Measurements from ENCODE around the gene PTPRT.

Gene PTPRT

DNA sequence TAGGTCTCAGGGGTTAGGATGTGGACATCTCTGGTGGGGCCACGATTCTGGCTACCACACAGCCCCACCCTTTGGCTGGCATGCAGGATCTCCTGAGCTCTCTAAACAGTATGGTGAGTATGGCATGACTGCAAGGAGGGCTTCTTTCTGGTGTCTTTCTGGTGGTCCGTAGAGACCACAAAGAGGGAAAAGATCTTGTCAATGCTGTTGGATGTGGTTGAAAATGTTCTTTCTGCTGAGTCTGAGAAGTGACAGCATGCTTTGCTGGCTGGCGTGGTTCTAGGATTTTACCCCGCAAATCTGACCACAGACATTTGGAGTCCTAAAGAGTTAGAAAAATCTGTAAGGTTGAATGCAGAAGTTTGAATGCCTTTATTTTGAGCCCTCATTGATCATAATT lies 1096.7 kb downstream of the PTPRT start:
- DNase-seq (ENCODE audit: low read depth in 2 of 3, low spot score in 1 of 3) = no peak

DNA sequence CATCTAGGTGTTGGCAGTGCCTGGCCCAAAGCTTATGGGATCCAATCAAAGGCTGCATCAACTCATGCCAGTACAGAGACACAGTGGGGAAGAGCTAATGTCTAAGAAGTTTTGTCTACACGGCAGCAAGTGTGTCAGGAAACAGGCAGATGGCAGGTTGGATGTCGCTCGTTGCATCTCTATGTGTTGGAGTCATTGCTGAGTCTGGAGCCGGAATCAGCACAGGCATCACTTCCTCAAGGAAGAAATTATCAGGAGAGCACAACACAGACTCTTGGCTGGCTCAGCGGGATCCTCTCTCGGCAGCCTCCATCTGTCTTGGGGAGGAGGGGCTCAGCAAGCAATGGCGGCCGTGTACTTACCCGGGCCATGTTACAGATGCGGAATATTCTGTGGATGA lies 1104.3 kb downstream of the PTPRT start:
- DNase-seq (ENCODE audit: low read depth in 2 of 3, low spot score in 1 of 3) = no peak

DNA sequence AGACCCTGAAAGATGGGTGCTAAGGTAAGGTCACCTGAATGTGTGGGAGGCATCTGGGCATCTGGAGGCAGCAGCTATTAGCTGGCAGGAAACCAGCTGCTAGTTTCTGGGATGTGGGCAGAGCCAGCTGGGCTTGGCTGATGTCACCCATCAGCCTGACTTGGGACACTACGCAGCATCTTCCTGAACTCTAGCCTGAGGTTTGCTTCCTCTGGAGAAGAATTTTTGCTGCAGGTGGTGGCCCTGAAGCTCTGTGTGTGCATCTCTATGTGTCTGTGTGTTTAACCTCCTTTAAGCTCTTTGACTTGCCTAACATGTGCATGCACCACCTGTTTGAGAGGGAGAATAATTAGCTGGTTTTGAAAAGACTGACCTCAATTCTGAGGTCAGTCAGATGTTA lies 1106.4 kb downstream of the PTPRT start:
- no peak for DNase-seq (ENCODE audit: low read depth in 2 of 3, low spot score in 1 of 3)

- DNase-seq (ENCODE audit: low read depth in 2 of 3, low spot score in 1 of 3) = no peak
These were observed 1107.1 kb downstream of the PTPRT start for GRCh38 chr20:42082611-42083010.

DNA sequence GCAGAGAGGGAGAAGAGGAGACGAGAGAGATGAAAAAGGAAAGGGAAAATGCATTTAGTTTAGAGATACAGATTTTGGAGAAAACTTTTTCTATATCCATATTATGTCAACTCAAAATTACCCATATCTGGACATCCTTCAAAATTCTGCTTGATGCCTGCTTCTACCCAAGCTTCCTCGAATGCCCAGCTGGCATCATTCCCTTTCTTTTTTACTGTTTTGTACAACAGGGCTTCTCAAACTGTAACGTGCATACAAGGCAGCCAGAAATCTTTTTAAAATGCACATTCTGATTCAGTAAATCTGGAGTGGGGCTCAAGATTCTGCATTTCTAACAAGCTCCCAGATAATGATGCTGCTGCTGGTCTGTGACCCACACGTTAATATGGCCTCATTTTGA lies 1108.8 kb downstream of the PTPRT start:
- no peak for DNase-seq (ENCODE audit: low read depth in 2 of 3, low spot score in 1 of 3)

GRCh38 chr20:42074944-42075343 lies 1114.8 kb downstream of the PTPRT start:
- no peak for DNase-seq (ENCODE audit: low read depth in 2 of 3, low spot score in 1 of 3)

- DNase-seq (ENCODE audit: low read depth in 2 of 3, low spot score in 1 of 3) = no peak
These were observed 1122.1 kb downstream of the PTPRT start for GRCh38 chr20:42067596-42067995.

- no peak for DNase-seq (ENCODE audit: low read depth in 2 of 3, low spot score in 1 of 3)
These were observed 1122.5 kb downstream of the PTPRT start for GRCh38 chr20:42067174-42067573.

GRCh38 chr20:42063141-42063540 lies 1126.6 kb downstream of the PTPRT start:
- no peak for DNase-seq (ENCODE audit: low read depth in 2 of 3, low spot score in 1 of 3)

DNA sequence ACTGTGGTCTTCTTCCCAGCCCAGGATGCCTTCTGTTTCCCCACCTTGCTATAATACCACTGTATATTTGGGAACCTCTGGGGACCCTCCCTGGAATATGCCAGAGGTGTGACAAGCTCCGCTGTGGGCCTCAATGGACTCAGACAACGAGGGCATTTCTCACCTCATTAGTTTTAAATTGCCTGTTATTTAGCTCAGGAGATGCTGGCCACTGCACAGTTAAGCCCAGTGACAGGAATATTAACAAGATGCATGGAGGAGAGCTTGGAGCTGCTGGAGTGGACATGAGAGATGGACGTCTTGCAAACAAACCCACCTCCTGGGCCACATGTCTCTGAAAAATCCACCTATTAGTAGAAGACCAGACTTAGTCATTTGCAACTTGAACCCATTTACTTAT lies 1136.4 kb downstream of the PTPRT start:
- no peak for DNase-seq (ENCODE audit: low read depth in 2 of 3, low spot score in 1 of 3)

DNA sequence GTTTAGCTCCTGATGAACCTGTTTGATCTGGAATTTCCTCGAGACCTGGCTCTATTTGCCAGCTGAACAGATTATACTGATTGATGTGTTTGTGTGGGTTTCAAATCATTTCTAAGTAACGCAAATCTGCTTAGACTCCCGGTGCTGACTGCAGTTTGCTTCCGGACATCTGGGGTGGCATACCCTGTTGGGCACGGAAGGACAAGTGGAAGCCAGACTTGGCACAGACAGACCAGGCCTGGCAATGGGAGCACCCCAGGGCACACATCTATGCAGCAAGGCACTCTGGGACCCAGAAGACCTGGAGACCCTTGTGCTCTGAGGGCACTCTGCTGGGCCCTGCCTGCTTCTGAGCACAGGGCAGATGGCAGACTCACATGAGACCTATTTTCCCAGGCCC lies 1137.8 kb downstream of the PTPRT start:
- DNase-seq (ENCODE audit: low read depth in 2 of 3, low spot score in 1 of 3) = no peak

DNA sequence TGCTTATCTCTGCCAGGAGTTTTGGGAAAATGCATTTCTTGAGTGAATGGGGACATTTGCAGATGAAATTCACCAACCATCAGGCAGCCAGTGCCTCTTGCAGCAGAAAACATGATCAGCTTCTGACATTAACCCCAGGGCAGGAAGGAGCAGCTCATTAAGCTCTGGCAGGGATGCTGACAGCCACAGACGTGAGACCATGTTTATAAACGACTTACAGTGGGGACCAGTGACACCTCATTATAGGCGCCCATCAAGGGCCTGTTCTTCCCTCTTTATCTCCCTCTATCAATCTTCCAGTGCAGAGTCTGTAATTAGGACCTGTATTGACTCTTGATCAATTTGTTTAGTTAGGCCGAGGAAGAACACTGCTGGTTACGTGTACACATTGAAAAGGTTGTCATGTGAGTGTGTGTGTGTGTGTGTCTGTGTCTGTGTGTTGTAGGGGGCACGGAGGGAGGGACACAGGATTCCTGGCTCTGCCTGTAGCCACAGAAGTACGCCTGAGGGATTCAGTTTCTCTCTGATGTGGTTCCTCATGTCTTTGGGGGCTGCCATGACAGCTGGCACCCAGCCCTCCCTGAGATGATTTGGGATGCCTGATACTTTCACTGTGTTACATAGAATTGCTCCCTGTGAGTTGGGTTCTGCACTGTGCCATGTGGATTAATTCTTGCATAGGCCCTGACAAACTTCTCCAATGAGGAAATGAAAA lies 1143.2 kb downstream of the PTPRT start:
- no peak for DNase-seq (ENCODE audit: low read depth in 2 of 3, low spot score in 1 of 3)

DNA sequence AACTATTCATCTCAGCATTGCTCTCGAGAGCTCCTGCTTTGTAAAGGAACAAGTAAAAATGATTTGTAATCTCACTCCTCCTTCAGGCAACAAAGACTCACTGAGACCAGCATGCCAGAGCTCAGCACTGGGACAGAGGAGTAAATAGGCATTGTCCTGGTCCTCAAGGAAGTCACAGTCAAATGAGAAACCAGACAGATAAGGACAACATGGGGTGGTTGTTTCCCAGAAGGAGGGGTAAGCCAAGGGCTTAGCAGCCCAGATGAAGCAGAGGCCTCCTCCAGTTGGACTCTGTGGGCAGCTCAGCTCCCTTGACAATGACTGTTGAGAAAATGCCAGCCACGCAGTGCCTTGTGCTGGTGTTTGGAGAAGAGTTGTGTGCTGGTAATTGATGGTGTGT lies 1145.8 kb downstream of the PTPRT start:
- DNase-seq (ENCODE audit: low read depth in 2 of 3, low spot score in 1 of 3) = no peak

GRCh38 chr20:42041000-42041565 lies 1148.6 kb downstream of the PTPRT start:
- no peak for DNase-seq (ENCODE audit: low read depth in 2 of 3, low spot score in 1 of 3)

DNA sequence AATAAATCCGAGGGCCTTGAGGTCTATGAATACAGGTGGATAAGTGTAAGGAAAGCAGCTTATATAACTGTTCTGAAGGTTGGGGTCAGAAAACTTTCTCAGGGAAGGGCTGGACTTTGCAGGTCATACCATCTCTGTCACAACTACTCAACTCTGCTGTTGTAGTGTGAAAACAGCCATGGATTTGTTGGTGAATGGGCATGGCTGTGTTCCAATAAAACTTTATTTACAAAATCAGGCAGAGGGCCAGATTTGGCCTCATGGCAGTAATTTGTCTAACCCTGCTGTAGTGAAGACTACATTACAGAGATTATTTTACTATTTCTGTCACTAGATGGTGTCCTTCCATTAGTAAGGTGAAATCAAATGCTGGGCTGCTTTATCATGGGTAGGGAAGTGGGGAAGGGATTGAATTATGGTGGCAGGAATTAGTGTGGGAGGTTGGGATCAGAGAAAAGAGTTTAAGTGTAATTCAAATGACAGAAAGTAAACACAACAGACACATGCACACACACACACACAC lies 1161.9 kb downstream of the PTPRT start:
- no peak for DNase-seq (ENCODE audit: low read depth in 2 of 3, low spot score in 1 of 3)

GRCh38 chr20:42026599-42026998 lies 1163.1 kb downstream of the PTPRT start:
- DNase-seq (ENCODE audit: low read depth in 2 of 3, low spot score in 1 of 3) = no peak

DNA sequence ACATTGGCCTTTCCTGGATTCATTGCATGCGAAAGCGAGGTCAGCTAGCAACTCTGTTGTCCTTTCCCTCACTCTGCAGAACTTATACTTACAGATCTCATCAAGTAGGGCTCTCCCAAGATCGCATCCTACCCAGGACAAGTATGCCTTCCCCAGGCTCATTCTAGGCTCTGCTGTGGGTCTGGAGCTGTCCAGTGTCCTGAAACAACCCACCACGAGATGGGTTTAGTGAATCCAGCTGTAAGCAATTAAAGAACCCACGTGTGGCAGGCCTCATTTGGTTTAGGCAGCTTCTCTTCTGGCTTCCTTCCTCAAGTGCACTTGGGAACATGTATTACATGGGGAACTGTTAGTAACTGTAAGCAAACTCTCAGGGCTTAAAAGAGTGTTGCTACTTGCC lies 1165.1 kb downstream of the PTPRT start:
- DNase-seq (ENCODE audit: low read depth in 2 of 3, low spot score in 1 of 3) = no peak

Measured in stimulated activated CD4-positive, alpha-beta T cell treated with anti-CD3 and anti-CD28 coated beads, Interleukin-12 subunit alpha, Interleukin-12 subunit beta, amount 100 ng/mL, for 48 hours (primary cell).